Left ventricle myocardium inferior (tissue), 1 donor: Measurements from ENCODE around the gene ADH5. TPM values are rescaled to one million over a fixed set of nuclear protein-coding genes. Genes with fewer than 3 reads are reported as not detected.
A peak's percentile ranks its signal among the peaks of the same experiment; 100 is the strongest.

Experiments
- DNase-seq: peaks from one replicate; pipeline ENCODE4 v3.0.0-alpha.2; 2020
- H3K27ac ChIP-seq: fragments of 200-600 bp; replicated peaks from 2 replicates; pipeline ENCODE4 v1.8.0; 2021
- H3K27me3 ChIP-seq: fragments of 200-600 bp; 2 replicates; pipeline ENCODE4 v1.8.0; 2021; ENCODE audit warnings: low read depth
- H3K36me3 ChIP-seq: fragments of 200-600 bp; 2 replicates; pipeline ENCODE4 v1.8.0; 2021
- H3K4me1 ChIP-seq: fragments of 200-600 bp; 2 replicates; pipeline ENCODE4 v1.8.0; 2021
- H3K4me3 ChIP-seq: fragments of 200-600 bp; 2 replicates; pipeline ENCODE4 v1.8.0; 2021; ENCODE audit warnings: mild to moderate bottlenecking, moderate library complexity
- H3K9me3 ChIP-seq: fragments of 200-600 bp; replicated peaks from 2 replicates; pipeline ENCODE4 v1.8.0; 2021
- intact Hi-C: fragments of 100-400 bp; cut with micrococcal nuclease; formaldehyde crosslinking; loops from one replicate; pipeline ENCODE4 v1.11.0; 2022
- total RNA-seq: library from RNA; stranded (reverse); fragmentation: NEBNext Ultra II Directional; extraction: Animal tissue kit (Norgen Biotek cat#: 25700); gene quantifications from one replicate; pipeline ENCODE4 v1.2.1, GENCODE V29; 2021
- TF ChIP-seq, protein P1 (sequence below): fragments of 200-600 bp; IDR thresholded peaks from 2 replicates; pipeline ENCODE4 v1.8.0; 2021; ENCODE audit warnings: antibody characterized with exemption, mild to moderate bottlenecking, borderline replicate concordance
- donor health status: DM: no; HTN: yes; CAD: no; lungs with severe emphysema.

Gene ADH5
- total RNA-seq, 1 donor from 2014 or later = 179 TPM

- DNase-seq = no peak
- TF ChIP-seq, protein P1, sequence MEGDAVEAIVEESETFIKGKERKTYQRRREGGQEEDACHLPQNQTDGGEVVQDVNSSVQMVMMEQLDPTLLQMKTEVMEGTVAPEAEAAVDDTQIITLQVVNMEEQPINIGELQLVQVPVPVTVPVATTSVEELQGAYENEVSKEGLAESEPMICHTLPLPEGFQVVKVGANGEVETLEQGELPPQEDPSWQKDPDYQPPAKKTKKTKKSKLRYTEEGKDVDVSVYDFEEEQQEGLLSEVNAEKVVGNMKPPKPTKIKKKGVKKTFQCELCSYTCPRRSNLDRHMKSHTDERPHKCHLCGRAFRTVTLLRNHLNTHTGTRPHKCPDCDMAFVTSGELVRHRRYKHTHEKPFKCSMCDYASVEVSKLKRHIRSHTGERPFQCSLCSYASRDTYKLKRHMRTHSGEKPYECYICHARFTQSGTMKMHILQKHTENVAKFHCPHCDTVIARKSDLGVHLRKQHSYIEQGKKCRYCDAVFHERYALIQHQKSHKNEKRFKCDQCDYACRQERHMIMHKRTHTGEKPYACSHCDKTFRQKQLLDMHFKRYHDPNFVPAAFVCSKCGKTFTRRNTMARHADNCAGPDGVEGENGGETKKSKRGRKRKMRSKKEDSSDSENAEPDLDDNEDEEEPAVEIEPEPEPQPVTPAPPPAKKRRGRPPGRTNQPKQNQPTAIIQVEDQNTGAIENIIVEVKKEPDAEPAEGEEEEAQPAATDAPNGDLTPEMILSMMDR = no peak
- Histone ChIP-seq H3K36me3 (peaks cover 15% of the 10 kb centered on the region), H3K9me3 (peaks cover 20% of the 10 kb centered on the region), H3K27ac (peak overlapping the region; percentile 12), H3K27me3 (no peaks in the 10 kb centered on the region), H3K4me1 (peaks cover 49% of the 10 kb centered on the region), H3K4me3 (no peak overlapping the region)
- intact Hi-C loops = no loop called here
Measured at GRCh38 chr4:99021386-99021785, 67.2 kb downstream of the ADH5 start.

Other genes starting within 250 kb of the ADH5 start
- gene EIF4E, start 159.7 kb downstream of the ADH5 start, total RNA-seq = 56.1 TPM
- 50.8 TPM for gene METAP1, start 93.1 kb downstream of the ADH5 start, total RNA-seq
- not detected for gene ADH4, start 55.5 kb upstream of the ADH5 start, total RNA-seq
- not detected for gene ADH6, start 130.5 kb upstream of the ADH5 start, total RNA-seq
- 0.36 TPM for gene ADH1A, start 202.2 kb upstream of the ADH5 start, total RNA-seq
- 91.9 TPM for gene ADH1B, start 232.6 kb upstream of the ADH5 start, total RNA-seq